ENCODE results near the gene IGDCC3.

Gene IGDCC3

DNA sequence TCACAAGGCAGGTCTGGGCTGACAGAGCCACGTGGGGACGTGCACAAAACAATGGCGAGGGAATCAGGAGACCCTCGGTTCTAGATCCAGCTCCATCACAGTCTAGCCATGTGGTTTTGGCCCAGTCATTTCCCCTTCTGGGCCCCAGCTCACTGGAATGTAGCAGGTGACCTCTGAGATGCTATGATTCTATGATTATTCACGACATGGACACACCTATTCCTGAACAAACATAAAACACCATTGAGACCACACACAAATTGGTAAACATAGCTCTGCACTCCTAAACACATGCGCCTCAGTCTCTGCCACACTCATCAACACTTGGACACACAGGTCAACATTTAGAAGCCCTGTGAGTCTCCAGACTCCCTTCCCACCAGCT lies 36.0 kb upstream of the IGDCC3 start:
- no peak overlapping the region for H3K4me3 ChIP-seq (ENCODE audit: low read depth, low read length)
- no peak for DNase-seq (ENCODE audit: low read depth)
- TF ChIP-seq, protein P1, sequence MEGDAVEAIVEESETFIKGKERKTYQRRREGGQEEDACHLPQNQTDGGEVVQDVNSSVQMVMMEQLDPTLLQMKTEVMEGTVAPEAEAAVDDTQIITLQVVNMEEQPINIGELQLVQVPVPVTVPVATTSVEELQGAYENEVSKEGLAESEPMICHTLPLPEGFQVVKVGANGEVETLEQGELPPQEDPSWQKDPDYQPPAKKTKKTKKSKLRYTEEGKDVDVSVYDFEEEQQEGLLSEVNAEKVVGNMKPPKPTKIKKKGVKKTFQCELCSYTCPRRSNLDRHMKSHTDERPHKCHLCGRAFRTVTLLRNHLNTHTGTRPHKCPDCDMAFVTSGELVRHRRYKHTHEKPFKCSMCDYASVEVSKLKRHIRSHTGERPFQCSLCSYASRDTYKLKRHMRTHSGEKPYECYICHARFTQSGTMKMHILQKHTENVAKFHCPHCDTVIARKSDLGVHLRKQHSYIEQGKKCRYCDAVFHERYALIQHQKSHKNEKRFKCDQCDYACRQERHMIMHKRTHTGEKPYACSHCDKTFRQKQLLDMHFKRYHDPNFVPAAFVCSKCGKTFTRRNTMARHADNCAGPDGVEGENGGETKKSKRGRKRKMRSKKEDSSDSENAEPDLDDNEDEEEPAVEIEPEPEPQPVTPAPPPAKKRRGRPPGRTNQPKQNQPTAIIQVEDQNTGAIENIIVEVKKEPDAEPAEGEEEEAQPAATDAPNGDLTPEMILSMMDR (IDR thresholded peaks at IDR 0.05; ENCODE audit: low read depth, low read length): no peak
- TF ChIP-seq, protein P2, sequence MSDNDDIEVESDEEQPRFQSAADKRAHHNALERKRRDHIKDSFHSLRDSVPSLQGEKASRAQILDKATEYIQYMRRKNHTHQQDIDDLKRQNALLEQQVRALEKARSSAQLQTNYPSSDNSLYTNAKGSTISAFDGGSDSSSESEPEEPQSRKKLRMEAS (IDR thresholded peaks at IDR 0.05; ENCODE audit: low read depth, low read length): no peak
- TF ChIP-seq POLR2A (IDR thresholded peaks at IDR 0.05; ENCODE audit: extremely low read depth, insufficient read length) (no peak), MYC (IDR thresholded peaks at IDR 0.05; ENCODE audit: low read depth, low read length) (no peak)

DNA sequence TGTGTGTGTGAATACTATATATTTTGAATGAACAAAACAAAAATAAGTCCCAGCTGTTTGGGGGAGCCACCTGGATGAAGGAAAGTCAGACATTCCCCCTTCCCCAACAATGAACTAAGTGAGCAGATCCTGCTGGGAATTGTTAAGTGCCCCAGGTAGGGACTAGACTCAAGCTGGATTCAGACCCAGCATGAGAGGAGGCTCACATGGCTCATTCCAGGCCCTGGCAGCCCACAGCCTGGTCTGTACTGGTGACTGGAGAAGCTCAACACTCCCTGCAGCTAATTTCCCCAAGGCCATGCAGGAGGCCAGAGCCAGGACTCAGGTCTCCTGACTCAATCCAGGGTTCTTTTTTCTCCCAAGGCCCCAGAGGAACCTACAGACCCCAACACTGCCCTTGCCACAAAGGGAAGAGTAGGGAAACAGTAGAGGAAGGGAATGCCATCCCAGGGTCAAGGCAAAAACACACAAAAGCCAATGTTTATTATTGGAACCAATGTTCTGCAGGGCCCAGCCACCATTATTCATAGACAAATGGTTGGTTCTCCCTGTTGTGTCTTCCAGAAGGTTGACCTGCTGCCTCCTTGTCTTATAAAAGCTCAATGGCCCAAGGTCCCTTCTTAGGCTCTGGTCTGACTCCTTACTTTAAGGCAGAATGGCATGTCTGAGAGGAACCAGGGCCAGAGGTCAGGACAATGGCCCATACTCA lies 35.4 kb upstream of the IGDCC3 start:
- no peak for DNase-seq (ENCODE audit: low read depth)
- no peak overlapping the region for H3K4me3 ChIP-seq (ENCODE audit: low read depth, low read length)
- TF ChIP-seq, protein P1 (IDR thresholded peaks at IDR 0.05; ENCODE audit: low read depth, low read length): no peak
- TF ChIP-seq, protein P2 (IDR thresholded peaks at IDR 0.05; ENCODE audit: low read depth, low read length): no peak
- TF ChIP-seq POLR2A (IDR thresholded peaks at IDR 0.05; ENCODE audit: extremely low read depth, insufficient read length) (no peak), MYC (IDR thresholded peaks at IDR 0.05; ENCODE audit: low read depth, low read length) (no peak)

DNA sequence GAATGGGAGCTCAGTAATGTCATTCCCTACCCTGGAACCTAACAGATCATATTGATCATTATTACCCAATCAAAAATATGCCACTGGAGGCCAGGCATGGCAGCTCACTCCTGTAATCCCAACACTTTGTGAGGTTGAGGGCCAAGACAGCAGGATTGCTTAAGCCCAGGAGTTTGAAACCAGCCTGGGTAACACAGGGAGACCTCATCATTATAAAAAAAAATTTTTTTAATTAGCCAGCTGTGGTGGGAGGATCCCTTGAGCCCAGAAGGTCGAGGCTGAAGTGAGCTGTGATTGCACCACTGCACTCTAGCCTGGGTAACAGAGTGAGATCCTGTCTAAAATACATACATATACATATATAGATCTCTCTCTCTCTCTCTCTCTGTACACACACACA lies 34.8 kb upstream of the IGDCC3 start:
- no peak overlapping the region for H3K4me3 ChIP-seq (ENCODE audit: low read depth, low read length)
- no peak for DNase-seq (ENCODE audit: low read depth)
- TF ChIP-seq POLR2A (IDR thresholded peaks at IDR 0.05; ENCODE audit: extremely low read depth, insufficient read length) (no peak), MYC (IDR thresholded peaks at IDR 0.05; ENCODE audit: low read depth, low read length) (no peak)
- TF ChIP-seq, protein P2 (IDR thresholded peaks at IDR 0.05; ENCODE audit: low read depth, low read length): no peak
- TF ChIP-seq, protein P1 (IDR thresholded peaks at IDR 0.05; ENCODE audit: low read depth, low read length): no peak

DNA sequence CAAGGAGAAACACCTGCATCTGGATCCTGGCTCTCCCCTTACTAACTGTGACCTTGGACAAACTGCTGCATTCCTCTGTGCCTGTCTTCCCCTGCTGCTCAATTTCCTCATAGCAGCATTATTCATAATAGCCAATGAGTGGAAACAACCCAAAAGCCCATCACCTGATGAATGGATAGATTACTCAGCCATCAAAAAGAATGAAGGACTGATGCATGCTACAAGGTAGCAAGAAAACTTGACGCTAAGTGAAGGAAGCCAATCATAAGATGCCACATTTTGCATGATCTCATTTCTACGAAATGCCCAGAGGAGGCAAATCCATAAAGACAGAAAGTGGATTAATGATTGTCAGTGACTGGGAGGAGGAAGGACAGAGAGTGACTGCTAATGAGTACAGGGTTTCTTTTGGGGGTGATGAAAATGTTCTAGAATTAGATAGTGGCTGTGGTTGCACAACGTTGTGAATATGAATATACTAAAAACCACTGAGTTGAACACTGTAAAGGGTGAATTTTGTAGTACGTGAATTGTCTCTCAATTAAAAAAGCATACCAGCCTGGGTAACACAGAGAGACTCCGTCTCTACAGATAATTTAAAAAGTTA lies 33.8 kb upstream of the IGDCC3 start:
- DNase-seq (ENCODE audit: low read depth): no peak
- TF ChIP-seq, protein P1 (IDR thresholded peaks at IDR 0.05; ENCODE audit: low read depth, low read length): no peak
- TF ChIP-seq MYC (IDR thresholded peaks at IDR 0.05; ENCODE audit: low read depth, low read length): no peak

DNA sequence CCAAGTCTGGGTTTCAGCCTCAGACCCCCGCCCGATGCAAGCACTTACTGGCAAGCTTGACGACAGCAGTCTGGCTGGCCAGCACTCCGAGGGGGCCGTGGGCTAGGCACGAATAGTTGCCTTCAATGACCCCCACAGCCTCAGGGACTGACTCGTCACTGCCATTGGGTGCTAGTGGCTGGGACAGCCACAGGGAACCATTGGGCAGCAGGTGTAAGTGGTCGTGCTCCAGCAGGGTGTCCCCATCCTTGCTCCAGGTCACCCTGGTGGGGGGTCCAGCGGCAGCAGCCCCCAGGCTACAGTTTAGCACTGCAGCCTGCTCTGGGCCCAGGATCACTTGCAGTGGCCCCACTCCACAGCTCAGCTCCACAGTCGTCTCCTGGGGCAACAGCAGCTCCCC lies 33.2 kb upstream of the IGDCC3 start:
- H3K4me3 ChIP-seq (ENCODE audit: low read depth, low read length): no peak overlapping the region
- no peak for DNase-seq (ENCODE audit: low read depth)
- TF ChIP-seq POLR2A (IDR thresholded peaks at IDR 0.05; ENCODE audit: extremely low read depth, insufficient read length): no peak
- no peak for TF ChIP-seq MYC (IDR thresholded peaks at IDR 0.05; ENCODE audit: low read depth, low read length)
- TF ChIP-seq, protein P1 (IDR thresholded peaks at IDR 0.05; ENCODE audit: low read depth, low read length): no peak
- TF ChIP-seq, protein P2 (IDR thresholded peaks at IDR 0.05; ENCODE audit: low read depth, low read length): no peak

More for the DNA sequence above, 33.8 kb upstream of the IGDCC3 start:
- no peak overlapping the region for H3K4me3 ChIP-seq (ENCODE audit: low read depth, low read length)

All from NB4 (cell line).